ENCODE measurements around the gene PAPPA2. TPM values are rescaled to one million over a fixed set of nuclear protein-coding genes. Genes with fewer than 3 reads are reported as not detected.
"Not testable (repeated sequence)": the region's sequence is repeated elsewhere in the genome, so short reads cannot be mapped to it uniquely, and the experiment has no call there.

The PAPPA2 gene
- total RNA-seq, 2 donors from 2014 or later = 0.19 to 1.2 TPM

DNA sequence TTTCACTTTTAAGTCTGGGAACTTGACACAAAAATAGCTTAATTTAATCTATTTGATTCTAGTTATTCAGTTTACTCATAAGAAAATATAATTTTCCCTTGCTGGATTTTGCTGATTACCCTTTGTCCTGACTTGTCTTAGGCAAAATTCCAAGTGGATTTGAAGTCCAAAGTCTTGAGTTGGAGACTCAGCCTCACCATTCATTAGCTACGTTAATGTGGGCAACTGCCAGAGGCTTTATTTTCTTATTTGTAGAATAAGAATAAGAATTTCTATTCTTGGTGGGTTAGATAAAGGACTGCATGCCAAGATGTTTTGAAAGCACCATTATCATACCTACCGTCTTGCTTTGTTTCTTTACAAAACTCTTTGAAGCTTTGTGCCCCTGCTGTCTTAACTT, 22.8 kb upstream of the PAPPA2 start:
- no peaks in the 10 kb centered on the region for H3K9me3 ChIP-seq
- no peaks in the 10 kb centered on the region for H3K4me1 ChIP-seq
- no peak overlapping the region for H3K27ac ChIP-seq
- no peak for DNase-seq (ENCODE audit: low spot score)
- H3K4me3 ChIP-seq = no peak overlapping the region
- TF ChIP-seq CTCF (IDR thresholded peaks at IDR 0.05) = no peak
- H3K36me3 ChIP-seq = no peaks in the 10 kb centered on the region
- H3K27me3 ChIP-seq = no peaks in the 10 kb centered on the region

DNA sequence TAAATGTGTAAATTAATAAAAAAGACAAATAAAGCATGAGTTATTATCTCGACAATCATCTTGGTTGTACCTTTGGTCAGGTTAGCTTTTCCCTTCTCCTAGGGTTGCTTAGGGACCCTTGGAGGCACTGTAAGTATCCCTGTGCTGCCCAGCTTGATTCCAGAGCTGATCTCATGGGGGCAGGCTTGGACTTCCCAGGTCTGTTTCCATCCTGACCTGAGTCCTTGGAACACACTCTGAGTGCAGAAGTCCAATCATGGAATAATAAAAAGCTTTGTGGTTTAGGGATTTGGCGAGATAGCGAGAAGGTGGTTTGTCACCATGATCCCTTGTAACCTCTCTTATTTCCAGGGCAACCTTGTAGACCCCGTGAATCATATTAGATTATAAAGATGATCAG, 18.7 kb upstream of the PAPPA2 start:
- Histone ChIP-seq H3K4me3 (no peak overlapping the region), H3K27me3 (no peaks in the 10 kb centered on the region), H3K27ac (no peak overlapping the region), H3K9me3 (no peaks in the 10 kb centered on the region), H3K36me3 (no peaks in the 10 kb centered on the region), H3K4me1 (no peaks in the 10 kb centered on the region)
- no peak for TF ChIP-seq CTCF (IDR thresholded peaks at IDR 0.05)
- no peak for DNase-seq (ENCODE audit: low spot score)

GRCh38 chr1:176445402-176445801, 17.6 kb upstream of the PAPPA2 start:
- Histone ChIP-seq H3K9me3 (no peaks in the 10 kb centered on the region), H3K4me1 (no peaks in the 10 kb centered on the region), H3K27me3 (no peaks in the 10 kb centered on the region), H3K27ac (no peak overlapping the region), H3K4me3 (no peak overlapping the region), H3K36me3 (no peaks in the 10 kb centered on the region)
- TF ChIP-seq CTCF (IDR thresholded peaks at IDR 0.05) = no peak
- DNase-seq (ENCODE audit: low spot score) = no peak

GRCh38 chr1:176448340-176448739, 14.6 kb upstream of the PAPPA2 start:
- Histone ChIP-seq H3K27me3 (no peaks in the 10 kb centered on the region), H3K36me3 (no peaks in the 10 kb centered on the region), H3K9me3 (no peaks in the 10 kb centered on the region), H3K4me3 (no peak overlapping the region), H3K27ac (no peak overlapping the region), H3K4me1 (no peaks in the 10 kb centered on the region)
- no peak for TF ChIP-seq CTCF (IDR thresholded peaks at IDR 0.05)
- DNase-seq (ENCODE audit: low spot score) = no peak

GRCh38 chr1:176450526-176450925, 12.4 kb upstream of the PAPPA2 start:
- TF ChIP-seq CTCF (IDR thresholded peaks at IDR 0.05) = no peak

GRCh38 chr1:176451741-176452140, 11.2 kb upstream of the PAPPA2 start:
- DNase-seq (ENCODE audit: low spot score) = not testable (repeated sequence)

More at GRCh38 chr1:176450526-176450925, 12.4 kb upstream of the PAPPA2 start:
- Histone ChIP-seq H3K27me3 (no peaks in the 10 kb centered on the region), H3K36me3 (no peaks in the 10 kb centered on the region), H3K4me1 (no peaks in the 10 kb centered on the region), H3K9me3 (no peaks in the 10 kb centered on the region), H3K4me3 (no peak overlapping the region), H3K27ac (no peak overlapping the region)
- DNase-seq (ENCODE audit: low spot score) = no peak

More at GRCh38 chr1:176451741-176452140, 11.2 kb upstream of the PAPPA2 start:
- not testable (repeated sequence) for H3K27ac ChIP-seq, H3K4me3 ChIP-seq, H3K27me3 ChIP-seq, H3K36me3 ChIP-seq, H3K9me3 ChIP-seq, H3K4me1 ChIP-seq
